Ascending aorta (tissue), 2 donors: ENCODE measurements around the gene TMEM108. TPM values are rescaled to one million over a fixed set of nuclear protein-coding genes. Genes with fewer than 3 reads are reported as not detected.

Experiments used
- DNase-seq, 2 donors: peaks; one replicate each; pipeline ENCODE4 v3.0.0-alpha.2; 2019; ENCODE audit warnings: low spot score in 2 of 2
- H3K27ac ChIP-seq, 2 donors: fragments of 200-600 bp; sonication (generic); one replicate each; pipeline ENCODE4 v1.5.1; 2016 to 2017; ENCODE audit warnings: mild to moderate bottlenecking in 1 of 2
- H3K27me3 ChIP-seq: fragments of 200-600 bp; sonication (generic); one replicate; pipeline ENCODE4 v1.5.1; 2017
- H3K36me3 ChIP-seq, 2 donors: fragments of 200-600 bp; sonication (generic); one replicate each; pipeline ENCODE4 v1.5.1; 2016
- H3K4me1 ChIP-seq, 2 donors: fragments of 200-600 bp; sonication (generic); one replicate each; pipeline ENCODE4 v1.5.1; 2016 to 2017; ENCODE audit warnings: mild to moderate bottlenecking in 1 of 2
- H3K4me3 ChIP-seq, 2 donors: fragments of 200-600 bp; sonication (generic); one replicate each; pipeline ENCODE4 v1.5.1; 2016 to 2017; ENCODE audit warnings: mild to moderate bottlenecking in 1 of 2
- H3K9me3 ChIP-seq, 2 donors: fragments of 200-600 bp; sonication (generic); one replicate each; pipeline ENCODE4 v1.5.1; 2016
- CTCF ChIP-seq, 3 experiments: fragments of 200-600 bp in 2 of 3; fragments of 450-650 bp in 1 of 3; sonication (generic) in 2 of 3; IDR thresholded peaks; one replicate each; pipeline ENCODE4 v1.5.1; 2016 to 2019; ENCODE audit warnings: antibody characterized with exemption in 3 of 3, mild to moderate bottlenecking in 1 of 3, moderate library complexity in 1 of 3
- intact Hi-C: fragments of 100-400 bp; cut with DNase I; formaldehyde crosslinking; loops from one replicate; pipeline ENCODE4 v1.15.1; 2023
- total RNA-seq: library from RNA; depleted of rRNA; stranded (reverse); fragments of >200 nt; gene quantifications from one replicate; pipeline ENCODE4 v1.1.0, GENCODE V29; 2016

The TMEM108 gene
- total RNA-seq, 1 donor from 2014 or later = not detected

DNA sequence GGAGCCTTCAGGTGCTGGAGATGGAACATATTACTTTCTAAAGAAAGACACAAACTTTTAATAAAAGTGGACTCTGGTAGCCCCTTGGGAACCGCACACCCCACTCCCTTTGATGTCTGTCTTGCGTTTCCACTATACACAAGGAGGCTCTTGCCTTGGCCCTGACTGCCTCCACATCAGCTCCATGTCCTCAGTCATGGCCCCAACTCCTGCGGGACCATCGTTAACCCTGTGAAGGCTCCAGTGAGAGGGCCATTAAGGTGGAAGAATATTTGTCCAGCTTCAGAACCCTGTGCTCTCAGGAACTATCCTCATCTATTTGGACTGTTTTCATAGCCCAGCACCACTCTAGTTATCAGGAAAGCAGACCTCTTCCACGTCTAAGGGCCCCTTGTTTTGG, 345.6 kb downstream of the TMEM108 start:
- Histone ChIP-seq H3K27me3 (no peaks in the 10 kb centered on the region), H3K4me1 (no peaks in the 10 kb centered on the region), H3K36me3 (no peaks in the 10 kb centered on the region), H3K4me3 (no peak overlapping the region), H3K27ac (no peak overlapping the region), H3K9me3 (no peaks in the 10 kb centered on the region)
- intact Hi-C loops = loop anchor here (5.0 kb wide), 2 partner anchors 341 to 646 kb away; no protein-coding TSS in a partner anchor
- no peak for DNase-seq
- no peak for TF ChIP-seq CTCF (IDR thresholded peaks at IDR 0.05)

DNA sequence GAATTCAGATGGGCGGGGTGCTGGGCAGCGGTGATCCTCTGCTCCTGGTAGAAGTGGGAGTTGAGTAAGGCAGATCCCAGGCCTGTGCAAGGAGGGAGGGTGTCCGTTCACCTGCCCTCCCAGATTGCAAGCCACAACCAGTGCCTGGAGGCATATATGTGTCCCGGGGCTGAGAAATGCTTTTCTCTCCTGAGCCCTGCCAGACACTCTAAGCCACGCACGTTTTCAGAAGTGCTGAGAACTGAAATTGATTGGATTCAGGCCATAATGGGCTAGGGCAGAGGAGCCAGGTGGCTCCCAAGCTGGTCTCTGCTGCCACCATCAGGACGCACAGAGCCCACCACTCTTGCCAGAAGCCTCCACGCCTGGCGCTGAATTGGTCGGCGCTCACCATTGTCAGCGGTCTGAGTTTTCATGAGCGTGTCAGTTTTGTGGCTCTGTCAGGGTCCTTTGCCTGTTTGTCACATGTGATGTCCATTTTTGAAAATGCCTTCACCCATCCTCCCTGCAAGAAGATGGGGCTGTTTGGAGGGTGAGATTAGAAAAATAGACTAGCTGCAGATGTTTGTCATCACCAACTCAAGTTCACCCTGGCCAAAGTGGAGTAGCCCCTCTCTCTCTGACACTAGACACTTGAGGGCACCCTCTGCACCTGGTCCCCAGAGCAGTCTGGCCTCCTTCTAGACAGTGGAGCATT, 346.3 kb downstream of the TMEM108 start:
- DNase-seq = peak in 1 of 2 donors; percentile 66
- H3K4me3 ChIP-seq = no peak overlapping the region
- no peaks in the 10 kb centered on the region for H3K9me3 ChIP-seq
- intact Hi-C loops = loop anchor here (5.0 kb wide), 2 partner anchors 342 to 647 kb away; no protein-coding TSS in a partner anchor
- TF ChIP-seq CTCF (IDR thresholded peaks at IDR 0.05) = peak; percentile 19 to 58 (median 50)
- H3K27ac ChIP-seq = no peak overlapping the region
- H3K27me3 ChIP-seq = no peaks in the 10 kb centered on the region
- no peaks in the 10 kb centered on the region for H3K36me3 ChIP-seq
- H3K4me1 ChIP-seq = no peaks in the 10 kb centered on the region

DNA sequence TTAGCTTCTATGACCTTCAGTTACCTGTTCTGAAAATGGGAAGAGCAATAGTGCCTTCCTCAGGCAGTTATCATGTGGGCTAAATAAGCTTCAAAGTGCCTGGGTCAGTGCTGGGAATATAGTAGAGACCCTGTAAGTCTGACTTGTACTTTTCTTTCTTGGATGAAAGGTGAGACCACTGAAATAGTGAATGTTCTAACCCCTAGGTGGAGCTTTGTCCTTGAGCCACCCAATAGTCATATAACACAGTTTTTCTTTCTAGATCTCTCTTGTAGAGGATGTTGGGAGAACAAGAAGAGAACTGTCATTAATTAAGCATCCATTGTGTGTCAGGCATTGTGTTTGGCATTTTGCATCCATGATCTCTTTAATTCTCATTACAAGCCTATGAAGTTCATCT, 348.7 kb downstream of the TMEM108 start:
- H3K4me1 ChIP-seq = no peaks in the 10 kb centered on the region
- H3K27ac ChIP-seq = no peak overlapping the region
- intact Hi-C loops = no loop called here
- H3K9me3 ChIP-seq = no peaks in the 10 kb centered on the region
- TF ChIP-seq CTCF (IDR thresholded peaks at IDR 0.05) = no peak
- H3K4me3 ChIP-seq = no peak overlapping the region
- no peaks in the 10 kb centered on the region for H3K27me3 ChIP-seq
- no peak for DNase-seq
- no peaks in the 10 kb centered on the region for H3K36me3 ChIP-seq

- H3K36me3 ChIP-seq = no peaks in the 10 kb centered on the region
- H3K4me1 ChIP-seq = no peaks in the 10 kb centered on the region
- H3K4me3 ChIP-seq = no peak overlapping the region
- DNase-seq = no peak
- H3K27ac ChIP-seq = no peak overlapping the region
- intact Hi-C loops = no loop called here
- TF ChIP-seq CTCF (IDR thresholded peaks at IDR 0.05) = no peak
- H3K27me3 ChIP-seq = no peaks in the 10 kb centered on the region
- no peaks in the 10 kb centered on the region for H3K9me3 ChIP-seq
Observed at GRCh38 chr3:133387341-133387740, 349.1 kb downstream of the TMEM108 start.

DNA sequence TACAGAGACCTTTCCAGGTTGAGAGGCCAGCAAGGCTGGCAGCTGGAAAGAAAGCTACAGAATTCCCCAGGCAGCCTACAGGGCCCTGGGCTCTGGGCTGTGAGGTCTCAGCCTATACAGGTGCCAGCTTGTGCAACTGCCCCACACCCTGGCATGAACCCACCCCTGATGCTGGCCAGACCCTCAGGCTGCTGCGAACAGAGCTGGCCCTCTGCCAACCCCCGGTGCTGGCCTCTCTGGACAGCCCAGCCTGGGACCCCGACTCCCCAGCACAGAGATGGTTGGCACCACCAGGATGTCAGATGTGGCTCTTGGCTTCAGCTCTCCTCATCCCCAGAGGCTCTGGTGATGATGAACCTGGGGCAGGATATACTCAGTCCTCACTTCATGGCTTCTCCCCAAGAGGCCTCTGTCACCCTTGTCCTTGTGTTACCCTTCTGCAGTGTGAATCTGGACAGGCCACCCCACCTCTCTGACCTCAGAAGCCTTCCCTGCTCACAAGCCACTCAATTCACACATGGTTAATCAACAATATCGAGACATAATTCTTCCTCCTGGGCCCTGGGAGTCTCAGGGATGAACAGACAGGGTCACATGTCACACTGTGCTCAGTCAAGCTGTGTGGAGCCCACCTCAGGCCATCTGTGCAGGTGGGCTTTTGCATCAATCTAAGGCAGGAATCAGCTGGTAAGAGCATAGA, 350.7 kb downstream of the TMEM108 start:
- no peak for TF ChIP-seq CTCF (IDR thresholded peaks at IDR 0.05)
- Histone ChIP-seq H3K27ac (no peak overlapping the region), H3K4me3 (no peak overlapping the region), H3K36me3 (no peaks in the 10 kb centered on the region), H3K9me3 (no peaks in the 10 kb centered on the region), H3K27me3 (no peaks in the 10 kb centered on the region), H3K4me1 (no peaks in the 10 kb centered on the region)
- intact Hi-C loops = no loop called here
- DNase-seq = no peak
